ENCODE results near the gene PER3. TPM values are rescaled to one million over a fixed set of nuclear protein-coding genes. Genes with fewer than 3 reads are reported as not detected.

PER3 gene
- polyA plus RNA-seq, 2 of the 4 experiments (the other 2 are of a cell fraction), result 1.9 to 3.7 TPM

DNA sequence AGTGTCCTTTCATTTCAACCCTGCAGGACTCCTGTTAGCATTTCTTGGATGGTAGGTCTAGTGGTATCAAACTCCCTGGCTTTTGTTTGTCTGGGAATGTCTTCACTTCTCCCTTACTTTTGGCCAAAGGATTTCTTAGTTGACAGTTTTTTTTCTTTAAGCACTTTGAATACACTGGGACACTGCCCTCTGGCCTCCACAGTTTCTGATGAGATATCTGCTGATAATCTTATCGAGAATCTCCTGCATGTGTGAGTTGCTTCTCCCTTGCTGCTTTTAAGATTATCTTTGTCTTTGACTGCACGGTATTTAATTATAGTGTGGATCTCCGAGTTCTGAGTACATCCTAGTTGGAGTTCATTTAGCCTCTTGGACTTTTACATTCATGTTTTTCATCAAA is 55.4 kb downstream of the PER3 start:
- no peak for ATAC-seq
- CTCF ChIA-PET, result no interaction called here
- FAIRE-seq, result no peak
- no peak for TF ChIP-seq EHMT2 (IDR thresholded peaks at IDR 0.05; ENCODE audit: low read depth)
- no peak for TF ChIP-seq CBX8 (IDR thresholded peaks at IDR 0.05)
- TF ChIP-seq SREBF2 (IDR thresholded peaks at IDR 0.05), result no peak
- no peak for TF ChIP-seq POLR2A (IDR thresholded peaks at IDR 0.05; ENCODE audit: low read length)
- TF ChIP-seq TP53 (CRISPR knock-in tag; IDR thresholded peaks at IDR 0.05), result no peak
- no peak for TF ChIP-seq ESRRA (IDR thresholded peaks at IDR 0.05; ENCODE audit: borderline replicate concordance, low read length)
- TF ChIP-seq JUN (IDR thresholded peaks at IDR 0.05), result no peak
- no peak for DNase-seq (ENCODE audit: low read depth in 1 of 2, low spot score in 1 of 2)
- H3K4me3 ChIP-seq, result no peak overlapping the region
- no peaks in the 10 kb centered on the region for H3K4me1 ChIP-seq
- H3K9me3 ChIP-seq, result peaks cover 9% of the 10 kb centered on the region; the same call in 2 of the 3 replicates
- POLR2A ChIA-PET, result no interaction called here
- H3K27ac ChIP-seq, result no peak overlapping the region
- H3K4me2 ChIP-seq, result no peak overlapping the region
- 94% methylated on average over 3 of the region's 3 CpGs for WGBS (ENCODE audit: missing lambda C conversion rate)

DNA sequence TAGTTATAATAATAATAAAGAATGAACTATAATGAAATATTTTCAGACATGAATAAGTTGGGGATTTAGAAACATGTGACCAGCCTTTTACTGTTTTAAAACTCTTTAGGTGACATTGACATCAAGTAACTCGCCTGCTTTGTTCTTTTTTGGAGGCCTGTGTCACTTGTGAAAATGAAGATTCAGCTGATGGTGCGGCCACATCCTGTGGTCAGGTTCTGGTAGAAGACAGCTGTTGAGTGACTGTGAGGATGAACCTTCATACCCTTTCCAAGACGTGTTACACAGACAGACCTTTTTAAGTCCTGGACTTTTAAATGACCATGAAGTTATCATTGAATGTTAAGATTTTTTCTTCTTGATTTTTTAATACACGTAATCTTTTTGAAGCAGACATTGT is 58.4 kb downstream of the PER3 start:
- no peak for FAIRE-seq

GRCh38 chr1:7845761-7846160 is 61.7 kb downstream of the PER3 start:
- WGBS (ENCODE audit: missing lambda C conversion rate), result 80% methylated on average over 2 of the region's 2 CpGs
- Histone ChIP-seq H3K9me3 (no peaks in the 10 kb centered on the region), H3K4me3 (no peak overlapping the region), H3K4me2 (no peak overlapping the region), H3K4me1 (no peaks in the 10 kb centered on the region), H3K27ac (no peak overlapping the region)
- CTCF ChIA-PET, result no interaction called here
- POLR2A ChIA-PET, result no interaction called here
- DNase-seq (ENCODE audit: low read depth in 1 of 2, low spot score in 1 of 2) (no peak), ATAC-seq (no peak), FAIRE-seq (no peak)
- TF ChIP-seq, protein P1, sequence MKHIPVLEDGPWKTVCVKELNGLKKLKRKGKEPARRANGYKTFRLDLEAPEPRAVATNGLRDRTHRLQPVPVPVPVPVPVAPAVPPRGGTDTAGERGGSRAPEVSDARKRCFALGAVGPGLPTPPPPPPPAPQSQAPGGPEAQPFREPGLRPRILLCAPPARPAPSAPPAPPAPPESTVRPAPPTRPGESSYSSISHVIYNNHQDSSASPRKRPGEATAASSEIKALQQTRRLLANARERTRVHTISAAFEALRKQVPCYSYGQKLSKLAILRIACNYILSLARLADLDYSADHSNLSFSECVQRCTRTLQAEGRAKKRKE (CRISPR knock-in tag; IDR thresholded peaks at IDR 0.05; ENCODE audit: low read depth), result no peak
- TF ChIP-seq, protein P2, sequence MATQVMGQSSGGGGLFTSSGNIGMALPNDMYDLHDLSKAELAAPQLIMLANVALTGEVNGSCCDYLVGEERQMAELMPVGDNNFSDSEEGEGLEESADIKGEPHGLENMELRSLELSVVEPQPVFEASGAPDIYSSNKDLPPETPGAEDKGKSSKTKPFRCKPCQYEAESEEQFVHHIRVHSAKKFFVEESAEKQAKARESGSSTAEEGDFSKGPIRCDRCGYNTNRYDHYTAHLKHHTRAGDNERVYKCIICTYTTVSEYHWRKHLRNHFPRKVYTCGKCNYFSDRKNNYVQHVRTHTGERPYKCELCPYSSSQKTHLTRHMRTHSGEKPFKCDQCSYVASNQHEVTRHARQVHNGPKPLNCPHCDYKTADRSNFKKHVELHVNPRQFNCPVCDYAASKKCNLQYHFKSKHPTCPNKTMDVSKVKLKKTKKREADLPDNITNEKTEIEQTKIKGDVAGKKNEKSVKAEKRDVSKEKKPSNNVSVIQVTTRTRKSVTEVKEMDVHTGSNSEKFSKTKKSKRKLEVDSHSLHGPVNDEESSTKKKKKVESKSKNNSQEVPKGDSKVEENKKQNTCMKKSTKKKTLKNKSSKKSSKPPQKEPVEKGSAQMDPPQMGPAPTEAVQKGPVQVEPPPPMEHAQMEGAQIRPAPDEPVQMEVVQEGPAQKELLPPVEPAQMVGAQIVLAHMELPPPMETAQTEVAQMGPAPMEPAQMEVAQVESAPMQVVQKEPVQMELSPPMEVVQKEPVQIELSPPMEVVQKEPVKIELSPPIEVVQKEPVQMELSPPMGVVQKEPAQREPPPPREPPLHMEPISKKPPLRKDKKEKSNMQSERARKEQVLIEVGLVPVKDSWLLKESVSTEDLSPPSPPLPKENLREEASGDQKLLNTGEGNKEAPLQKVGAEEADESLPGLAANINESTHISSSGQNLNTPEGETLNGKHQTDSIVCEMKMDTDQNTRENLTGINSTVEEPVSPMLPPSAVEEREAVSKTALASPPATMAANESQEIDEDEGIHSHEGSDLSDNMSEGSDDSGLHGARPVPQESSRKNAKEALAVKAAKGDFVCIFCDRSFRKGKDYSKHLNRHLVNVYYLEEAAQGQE (IDR thresholded peaks at IDR 0.05), result no peak
- TF ChIP-seq PHF8 (IDR thresholded peaks at IDR 0.05; ENCODE audit: borderline replicate concordance, low read depth) (no peak), CHD4 (IDR thresholded peaks at IDR 0.05; ENCODE audit: borderline replicate concordance) (no peak)

More for the DNA sequence above, 58.4 kb downstream of the PER3 start:
- TF ChIP-seq, protein P3, sequence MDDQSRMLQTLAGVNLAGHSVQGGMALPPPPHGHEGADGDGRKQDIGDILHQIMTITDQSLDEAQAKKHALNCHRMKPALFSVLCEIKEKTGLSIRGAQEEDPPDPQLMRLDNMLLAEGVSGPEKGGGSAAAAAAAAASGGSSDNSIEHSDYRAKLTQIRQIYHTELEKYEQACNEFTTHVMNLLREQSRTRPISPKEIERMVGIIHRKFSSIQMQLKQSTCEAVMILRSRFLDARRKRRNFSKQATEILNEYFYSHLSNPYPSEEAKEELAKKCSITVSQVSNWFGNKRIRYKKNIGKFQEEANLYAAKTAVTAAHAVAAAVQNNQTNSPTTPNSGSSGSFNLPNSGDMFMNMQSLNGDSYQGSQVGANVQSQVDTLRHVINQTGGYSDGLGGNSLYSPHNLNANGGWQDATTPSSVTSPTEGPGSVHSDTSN (IDR thresholded peaks at IDR 0.05), result no peak
- TF ChIP-seq CEBPB (IDR thresholded peaks at IDR 0.05) (no peak), FOXS1 (CRISPR knock-in tag; IDR thresholded peaks at IDR 0.05) (no peak), RFX5 (IDR thresholded peaks at IDR 0.05) (no peak), EHF (CRISPR knock-in tag; IDR thresholded peaks at IDR 0.05) (no peak), TP53 (CRISPR knock-in tag; IDR thresholded peaks at IDR 0.05) (no peak), ZSCAN20 (CRISPR knock-in tag; IDR thresholded peaks at IDR 0.05) (no peak), JUNB (IDR thresholded peaks at IDR 0.05) (no peak), ZNF302 (CRISPR knock-in tag; IDR thresholded peaks at IDR 0.05) (no peak), EP300 (IDR thresholded peaks at IDR 0.05) (no peak), ZFP36 (IDR thresholded peaks at IDR 0.05; ENCODE audit: borderline replicate concordance, partially characterized antibody) (no peak), ELK1 (IDR thresholded peaks at IDR 0.05; ENCODE audit: low read depth, low read length) (no peak), CHD4 (IDR thresholded peaks at IDR 0.05; ENCODE audit: borderline replicate concordance) (no peak), RCOR1 (IDR thresholded peaks at IDR 0.05; ENCODE audit: low read depth, low read length) (no peak)
- TF ChIP-seq, protein P4, sequence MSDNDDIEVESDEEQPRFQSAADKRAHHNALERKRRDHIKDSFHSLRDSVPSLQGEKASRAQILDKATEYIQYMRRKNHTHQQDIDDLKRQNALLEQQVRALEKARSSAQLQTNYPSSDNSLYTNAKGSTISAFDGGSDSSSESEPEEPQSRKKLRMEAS (IDR thresholded peaks at IDR 0.05), result no peak
- TF ChIP-seq, protein P1 (CRISPR knock-in tag; IDR thresholded peaks at IDR 0.05; ENCODE audit: low read depth), result no peak
- TF ChIP-seq, protein P5, sequence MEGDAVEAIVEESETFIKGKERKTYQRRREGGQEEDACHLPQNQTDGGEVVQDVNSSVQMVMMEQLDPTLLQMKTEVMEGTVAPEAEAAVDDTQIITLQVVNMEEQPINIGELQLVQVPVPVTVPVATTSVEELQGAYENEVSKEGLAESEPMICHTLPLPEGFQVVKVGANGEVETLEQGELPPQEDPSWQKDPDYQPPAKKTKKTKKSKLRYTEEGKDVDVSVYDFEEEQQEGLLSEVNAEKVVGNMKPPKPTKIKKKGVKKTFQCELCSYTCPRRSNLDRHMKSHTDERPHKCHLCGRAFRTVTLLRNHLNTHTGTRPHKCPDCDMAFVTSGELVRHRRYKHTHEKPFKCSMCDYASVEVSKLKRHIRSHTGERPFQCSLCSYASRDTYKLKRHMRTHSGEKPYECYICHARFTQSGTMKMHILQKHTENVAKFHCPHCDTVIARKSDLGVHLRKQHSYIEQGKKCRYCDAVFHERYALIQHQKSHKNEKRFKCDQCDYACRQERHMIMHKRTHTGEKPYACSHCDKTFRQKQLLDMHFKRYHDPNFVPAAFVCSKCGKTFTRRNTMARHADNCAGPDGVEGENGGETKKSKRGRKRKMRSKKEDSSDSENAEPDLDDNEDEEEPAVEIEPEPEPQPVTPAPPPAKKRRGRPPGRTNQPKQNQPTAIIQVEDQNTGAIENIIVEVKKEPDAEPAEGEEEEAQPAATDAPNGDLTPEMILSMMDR (IDR thresholded peaks at IDR 0.05), result no peak
- H3K4me2 ChIP-seq, result no peak overlapping the region
- no peaks in the 10 kb centered on the region for H3K4me1 ChIP-seq
- H3K4me3 ChIP-seq, result no peak overlapping the region
- POLR2A ChIA-PET, result no interaction called here
- DNase-seq (ENCODE audit: low read depth in 1 of 2, low spot score in 1 of 2) (no peak), ATAC-seq (no peak)
- peaks cover 9% of the 10 kb centered on the region; the same call in 2 of the 3 replicates for H3K9me3 ChIP-seq
- WGBS (ENCODE audit: missing lambda C conversion rate), result 89% methylated on average over 4 of the region's 4 CpGs
- H3K27ac ChIP-seq, result no peak overlapping the region
- CTCF ChIA-PET, result no interaction called here
